Thoracic aorta (tissue), 2 donors: Measurements from ENCODE around the gene RAN. TPM values are rescaled to one million over a fixed set of nuclear protein-coding genes. Genes with fewer than 3 reads are reported as not detected.
A peak's percentile ranks its signal among the peaks of the same experiment; 100 is the strongest.

Experiments
- ATAC-seq: fragments of 150-250 bp; one replicate; pipeline ENCODE4 v1.8.0; 2017; ENCODE audit warnings: low read depth; ENCODE audit not compliant: insufficient number of reproducible peaks, low FRiP score
- DNase-seq: peaks from one replicate; pipeline ENCODE4 v3.0.0-alpha.2; 2020; ENCODE audit warnings: low spot score
- H3K27ac ChIP-seq, 2 donors: fragments of 200-600 bp; sonication (generic); 1 replicate in 1 of 2; 2 replicates in 1 of 2; pipeline ENCODE4 v1.5.1; 2016; ENCODE audit warnings: mild to moderate bottlenecking in 2 of 2, moderate library complexity in 2 of 2
- H3K27me3 ChIP-seq: fragments of 200-600 bp; sonication (generic); replicated peaks from 2 replicates; pipeline ENCODE4 v1.6.0; 2016; ENCODE audit warnings: mild to moderate bottlenecking; ENCODE audit not compliant: insufficient read depth
- H3K36me3 ChIP-seq: fragments of 200-600 bp; sonication (generic); one replicate; pipeline ENCODE4 v1.5.1; 2016
- H3K4me1 ChIP-seq, 2 donors: fragments of 200-600 bp; sonication (generic); 1 replicate in 1 of 2; 2 replicates in 1 of 2; pipeline versions ENCODE4 v1.5.1 to v1.6.0; 2016; ENCODE audit warnings: low read depth in 2 of 2, mild to moderate bottlenecking in 1 of 2; ENCODE audit not compliant: control insufficient read depth in 1 of 2
- H3K4me3 ChIP-seq: fragments of 200-600 bp; sonication (generic); 2 replicates; pipeline ENCODE4 v1.5.1; 2016; ENCODE audit warnings: mild to moderate bottlenecking
- H3K9me3 ChIP-seq: fragments of 200-600 bp; sonication (generic); 2 replicates; pipeline ENCODE4 v1.5.1; 2016
- total RNA-seq, 2 donors: library from RNA; depleted of rRNA; stranded (reverse); fragments of >200 nt; gene quantifications; one replicate each; pipeline versions ENCODE4 v1.1.0 to v1.2.3, GENCODE V29; 2016
- TF ChIP-seq, protein P1 (sequence below): fragments of 200-600 bp; sonication (generic); IDR thresholded peaks from one replicate; pipeline ENCODE4 v1.5.1; 2019; ENCODE audit warnings: antibody characterized with exemption

The RAN gene
- total RNA-seq, 2 donors from 2014 or later: 120 to 168 TPM

DNA sequence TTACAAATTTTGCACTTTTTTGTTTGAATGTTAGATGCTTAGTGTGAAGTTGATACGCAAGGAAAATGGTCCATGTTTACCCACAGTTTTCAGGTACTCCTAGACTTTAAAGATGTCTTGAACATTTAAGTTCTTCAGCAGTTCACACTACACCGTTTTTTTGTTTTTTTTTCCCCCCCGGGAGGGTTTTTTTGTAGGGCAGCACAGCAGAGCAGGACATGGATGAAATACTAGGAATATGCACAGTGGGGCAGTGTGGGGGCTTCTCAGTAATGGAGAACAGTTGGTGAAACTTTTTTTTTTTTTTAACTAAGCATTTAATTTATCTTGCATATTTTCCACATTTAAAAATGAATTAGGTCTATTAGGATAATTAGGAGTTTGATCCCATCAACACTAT, 4.9 kb downstream of the RAN start:
- Histone ChIP-seq H3K27ac (no peak overlapping the region), H3K4me3 (no peak overlapping the region), H3K36me3 (peaks cover 36% of the 10 kb centered on the region), H3K9me3 (no peaks in the 10 kb centered on the region), H3K4me1 (peaks cover 10 to 17% of the 10 kb centered on the region in 2 donors), H3K27me3 (no peaks in the 10 kb centered on the region)
- ATAC-seq (no peak), DNase-seq (no peak)
- TF ChIP-seq, protein P1, sequence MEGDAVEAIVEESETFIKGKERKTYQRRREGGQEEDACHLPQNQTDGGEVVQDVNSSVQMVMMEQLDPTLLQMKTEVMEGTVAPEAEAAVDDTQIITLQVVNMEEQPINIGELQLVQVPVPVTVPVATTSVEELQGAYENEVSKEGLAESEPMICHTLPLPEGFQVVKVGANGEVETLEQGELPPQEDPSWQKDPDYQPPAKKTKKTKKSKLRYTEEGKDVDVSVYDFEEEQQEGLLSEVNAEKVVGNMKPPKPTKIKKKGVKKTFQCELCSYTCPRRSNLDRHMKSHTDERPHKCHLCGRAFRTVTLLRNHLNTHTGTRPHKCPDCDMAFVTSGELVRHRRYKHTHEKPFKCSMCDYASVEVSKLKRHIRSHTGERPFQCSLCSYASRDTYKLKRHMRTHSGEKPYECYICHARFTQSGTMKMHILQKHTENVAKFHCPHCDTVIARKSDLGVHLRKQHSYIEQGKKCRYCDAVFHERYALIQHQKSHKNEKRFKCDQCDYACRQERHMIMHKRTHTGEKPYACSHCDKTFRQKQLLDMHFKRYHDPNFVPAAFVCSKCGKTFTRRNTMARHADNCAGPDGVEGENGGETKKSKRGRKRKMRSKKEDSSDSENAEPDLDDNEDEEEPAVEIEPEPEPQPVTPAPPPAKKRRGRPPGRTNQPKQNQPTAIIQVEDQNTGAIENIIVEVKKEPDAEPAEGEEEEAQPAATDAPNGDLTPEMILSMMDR: no peak

GRCh38 chr12:130877333-130877732, 5.5 kb downstream of the RAN start:
- Histone ChIP-seq H3K36me3 (peaks cover 36% of the 10 kb centered on the region), H3K4me1 (peaks cover 10 to 17% of the 10 kb centered on the region in 2 donors), H3K27me3 (no peaks in the 10 kb centered on the region), H3K9me3 (no peaks in the 10 kb centered on the region), H3K4me3 (no peak overlapping the region), H3K27ac (no peak overlapping the region)
- DNase-seq (no peak), ATAC-seq (no peak)
- TF ChIP-seq, protein P1: no peak

DNA sequence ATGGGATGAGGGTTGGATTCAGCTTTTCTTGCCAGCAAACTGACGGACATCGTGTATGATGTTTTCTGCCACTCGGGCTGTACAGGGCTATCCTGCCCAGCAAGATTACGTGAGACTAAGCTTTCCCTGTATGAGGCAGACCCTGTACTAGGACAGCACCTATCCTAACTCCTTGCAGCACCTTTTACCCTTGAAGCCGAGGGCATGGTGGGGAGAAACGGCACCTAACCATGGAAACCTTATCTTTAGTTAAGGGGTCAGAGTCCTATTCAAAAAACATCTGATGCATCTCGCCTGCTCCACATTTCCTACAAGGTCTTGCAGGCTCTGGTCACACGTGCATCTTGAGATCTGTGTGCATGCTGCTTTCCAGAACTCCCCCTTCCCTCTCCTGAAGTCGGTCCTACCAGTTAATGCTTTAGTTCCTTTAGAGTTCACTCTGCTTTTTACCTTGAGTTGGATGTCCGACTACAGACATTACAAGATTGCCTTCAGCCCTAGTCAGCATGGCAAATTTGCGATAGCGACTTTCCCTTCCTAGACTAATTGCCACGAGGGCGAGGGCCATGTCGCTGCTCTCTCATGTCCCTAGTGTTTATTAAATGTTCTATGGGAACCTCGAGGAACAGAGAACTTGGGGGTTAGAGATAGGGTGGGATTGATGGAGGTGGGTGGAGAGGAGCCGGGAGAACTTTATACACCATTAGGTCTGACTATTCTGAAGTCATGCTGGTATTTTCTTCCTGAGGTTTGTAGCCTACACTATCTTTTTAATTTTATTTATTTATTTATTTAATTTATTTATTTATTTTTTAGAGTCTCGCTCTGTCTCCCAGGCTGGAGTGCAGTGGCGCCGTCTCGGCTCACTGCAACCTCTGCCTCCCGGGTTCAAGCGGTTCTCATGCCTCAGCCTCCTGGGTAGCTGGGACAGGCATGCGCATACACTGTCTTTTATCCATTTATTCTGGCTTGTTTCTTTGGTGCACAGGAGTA, 6.6 kb downstream of the RAN start:
- no peaks in the 10 kb centered on the region for H3K27me3 ChIP-seq

GRCh38 chr12:130879212-130879686, 7.4 kb downstream of the RAN start:
- Histone ChIP-seq H3K36me3 (peaks cover 28% of the 10 kb centered on the region), H3K27me3 (no peaks in the 10 kb centered on the region), H3K4me3 (no peak overlapping the region), H3K9me3 (no peaks in the 10 kb centered on the region), H3K27ac (no peak overlapping the region), H3K4me1 (peaks cover 0 to 2% of the 10 kb centered on the region in 2 donors)
- DNase-seq (no peak), ATAC-seq (no peak)
- TF ChIP-seq, protein P1: no peak

More for the DNA sequence above, 6.6 kb downstream of the RAN start:
- peaks cover 3 to 9% of the 10 kb centered on the region in 2 donors for H3K4me1 ChIP-seq
- ATAC-seq (no peak), DNase-seq (no peak)
- TF ChIP-seq, protein P1: no peak
- H3K4me3 ChIP-seq: no peak overlapping the region
- H3K27ac ChIP-seq: no peak overlapping the region
- H3K9me3 ChIP-seq: no peaks in the 10 kb centered on the region
- H3K36me3 ChIP-seq: peaks cover 35% of the 10 kb centered on the region

- TF ChIP-seq, protein P1: no peak
- Histone ChIP-seq H3K4me3 (peak overlapping the region; percentile 34), H3K36me3 (peaks cover 23% of the 10 kb centered on the region), H3K9me3 (no peaks in the 10 kb centered on the region), H3K27ac (no peak overlapping the region), H3K27me3 (no peaks in the 10 kb centered on the region), H3K4me1 (no peaks in the 10 kb centered on the region)
- DNase-seq (no peak), ATAC-seq (no peak)
Measured at GRCh38 chr12:130879781-130880389, 8.0 kb downstream of the RAN start.
